H1 (cell line): Measurements from ENCODE around the gene ANKFN1. TPM values are rescaled to one million over a fixed set of nuclear protein-coding genes. Genes with fewer than 3 reads are reported as not detected.

Experiments
- CTCF ChIA-PET: fragments of 300-600 bp; sonication (Branson Sonifier 250); formaldehyde crosslinking; loops from one replicate; lab custom pipeline; 2021; ENCODE audit not compliant: partially characterized antibody; lab: Charles Lee
- POLR2A ChIA-PET: fragments of 300-600 bp; sonication (Branson Sonifier 250); formaldehyde crosslinking; loops from one replicate; lab custom pipeline; 2021; ENCODE audit warnings: inconsistent platforms; ENCODE audit not compliant: partially characterized antibody; lab: Charles Lee
- DNase-seq, 2 experiments: peaks; one replicate each; pipeline versions ENCODE4 v3.0.0 to v3.0.0-alpha.2; 2010 to 2022; ENCODE audit warnings: low spot score in 2 of 2, low read depth in 1 of 2, mixed read lengths in 1 of 2
- FAIRE-seq: peaks from 2 replicates; lab custom pipeline; 2011; peaks lifted over from hg19 to GRCh38; lab: Jason Lieb, UNC
- H2AFZ ChIP-seq: 2 replicates; pipeline ENCODE4 v1.8.1; 2012; ENCODE audit warnings: low read length, inconsistent platforms
- H2AK5ac ChIP-seq: 2 replicates; pipeline ENCODE4 v1.6.1; 2013; ENCODE audit warnings: low read depth, low read length
- H2BK120ac ChIP-seq: replicated peaks from 2 replicates; pipeline ENCODE3; 2013; ENCODE audit warnings: low read depth, low read length, inconsistent platforms
- H2BK12ac ChIP-seq: 2 replicates; pipeline ENCODE4 v1.6.1; 2013; ENCODE audit warnings: low read depth, low read length
- H2BK15ac ChIP-seq: 2 replicates; pipeline ENCODE4 v1.6.1; 2013; ENCODE audit warnings: low read length
- H2BK20ac ChIP-seq: 2 replicates; pipeline ENCODE4 v1.6.1; 2013; ENCODE audit warnings: low read length
- H2BK5ac ChIP-seq: 2 replicates; pipeline ENCODE4 v1.6.1; 2013; ENCODE audit warnings: low read depth, low read length
- H3K14ac ChIP-seq: 2 replicates; pipeline ENCODE4 v1.6.1; 2013; ENCODE audit warnings: inconsistent platforms; ENCODE audit not compliant: insufficient read length
- H3K18ac ChIP-seq: 2 replicates; pipeline ENCODE4 v1.6.1; 2013; ENCODE audit warnings: low read length; ENCODE audit errors: extremely low read depth
- H3K23ac ChIP-seq: 2 replicates; pipeline ENCODE4 v1.6.1; 2013; ENCODE audit warnings: inconsistent platforms; ENCODE audit not compliant: insufficient read length
- H3K23me2 ChIP-seq: 2 replicates; pipeline ENCODE4 v1.6.1; 2013; ENCODE audit warnings: low read depth, low read length
- H3K27ac ChIP-seq: 2 replicates; pipeline ENCODE4 v1.6.1; 2011; ENCODE audit warnings: low read depth, low read length, inconsistent platforms
- H3K27me3 ChIP-seq, 4 experiments: replicated peaks in 1 of 4; 1 replicate in 1 of 4; 2 replicates in 3 of 4; pipeline versions ENCODE4 v1.6.1 to v1.8.1; 2011 to 2013; ENCODE audit warnings: low read length in 3 of 4, mild to moderate bottlenecking in 3 of 4, inconsistent platforms in 2 of 4, mixed read lengths in 2 of 4, moderate library complexity in 1 of 4; ENCODE audit not compliant: control insufficient read depth in 3 of 4, insufficient read depth in 3 of 4; ENCODE audit errors: extremely low read depth in 1 of 4
- H3K36me3 ChIP-seq, 4 experiments: 2 replicates each; pipeline versions ENCODE4 v1.6.1 to v1.8.1; 2011 to 2013; ENCODE audit warnings: mild to moderate bottlenecking in 4 of 4, low read length in 3 of 4, moderate library complexity in 2 of 4, control low read depth in 1 of 4, inconsistent platforms in 1 of 4; ENCODE audit not compliant: insufficient read depth in 4 of 4, control insufficient read depth in 2 of 4
- H3K4ac ChIP-seq: replicated peaks from 2 replicates; pipeline ENCODE3; 2013; ENCODE audit warnings: low read length, low read depth, mixed read lengths, inconsistent platforms; ENCODE audit not compliant: insufficient read length
- H3K4me1 ChIP-seq, 4 experiments: replicated peaks in 1 of 4; 1 replicate in 1 of 4; 2 replicates in 3 of 4; pipeline versions ENCODE4 v1.6.1 to v1.8.1; 2011 to 2013; ENCODE audit warnings: low read length in 3 of 4, inconsistent platforms in 2 of 4, mixed read lengths in 1 of 4; ENCODE audit not compliant: insufficient read depth in 4 of 4, control insufficient read depth in 3 of 4
- H3K4me2 ChIP-seq, 2 experiments: 2 replicates each; pipeline versions ENCODE4 v1.6.1 to v1.8.1; 2011 to 2013; ENCODE audit warnings: low read depth in 2 of 2, low read length in 2 of 2, control low read depth in 1 of 2, inconsistent platforms in 1 of 2, mild to moderate bottlenecking in 1 of 2; ENCODE audit not compliant: insufficient read depth in 1 of 2
- H3K4me3 ChIP-seq, 4 experiments: fragments of 200-600, 300-600 bp in 1 of 4; sonication (generic), shearing (Covaris generic), sonication (Bioruptor Twin) in 1 of 4; 2 replicates each; pipeline versions ENCODE4 v1.5.1 to v1.8.1; 2011 to 2016; ENCODE audit warnings: low read length in 4 of 4, low read depth in 3 of 4, control low read depth in 2 of 4, inconsistent platforms in 2 of 4, mild to moderate bottlenecking in 2 of 4, mixed read lengths in 1 of 4, moderate library complexity in 1 of 4; ENCODE audit not compliant: insufficient read depth in 2 of 4; ENCODE audit errors: extremely low read depth in 1 of 4
- H3K56ac ChIP-seq: replicated peaks from 2 replicates; pipeline ENCODE3; 2013; ENCODE audit warnings: low read depth, mild to moderate bottlenecking, mixed read lengths, low read length, inconsistent platforms; ENCODE audit not compliant: insufficient read length
- H3K79me1 ChIP-seq: 2 replicates; pipeline ENCODE4 v1.6.1; 2013; ENCODE audit warnings: low read depth, low read length, control low read depth
- H3K79me2 ChIP-seq, 2 experiments: 2 replicates each; pipeline versions ENCODE4 v1.6.1 to v1.8.1; 2012 to 2013; ENCODE audit warnings: low read length in 2 of 2, mild to moderate bottlenecking in 2 of 2, inconsistent platforms in 1 of 2; ENCODE audit not compliant: insufficient read depth in 2 of 2, control insufficient read depth in 1 of 2
- H3K9ac ChIP-seq, 4 experiments: replicated peaks in 1 of 4; 1 replicate in 1 of 4; 2 replicates in 3 of 4; pipeline versions ENCODE4 v1.6.1 to v1.8.1; 2011 to 2013; ENCODE audit warnings: low read depth in 3 of 4, low read length in 3 of 4, control low read depth in 2 of 4, mild to moderate bottlenecking in 2 of 4, moderate library complexity in 2 of 4, inconsistent platforms in 1 of 4; ENCODE audit errors: extremely low read depth in 1 of 4
- H3K9me3 ChIP-seq, 2 experiments: 2 replicates each; pipeline versions ENCODE4 v1.6.1 to v1.8.1; 2012 to 2013; ENCODE audit warnings: mild to moderate bottlenecking in 2 of 2, moderate library complexity in 2 of 2, control low read depth in 1 of 2, inconsistent platforms in 1 of 2, low read depth in 1 of 2, low read length in 1 of 2, mixed read lengths in 1 of 2; ENCODE audit not compliant: insufficient read depth in 2 of 2
- H4K20me1 ChIP-seq, 2 experiments: replicated peaks in 1 of 2; 2 replicates each; pipeline versions ENCODE3 to v1.8.1; 2011 to 2013; ENCODE audit warnings: inconsistent platforms in 2 of 2, low read length in 2 of 2, mild to moderate bottlenecking in 1 of 2; ENCODE audit not compliant: insufficient read depth in 2 of 2, control insufficient read depth in 1 of 2
- H4K5ac ChIP-seq: 2 replicates; pipeline ENCODE4 v1.6.1; 2013; ENCODE audit warnings: low read length, low read depth, mixed read lengths, inconsistent platforms; ENCODE audit not compliant: insufficient read length
- H4K8ac ChIP-seq: 2 replicates; pipeline ENCODE4 v1.8.0; 2013; ENCODE audit warnings: mild to moderate bottlenecking, moderate library complexity, low read length, inconsistent platforms; ENCODE audit not compliant: insufficient read depth; ENCODE audit errors: extremely low read depth
- H4K91ac ChIP-seq: replicated peaks from 2 replicates; pipeline ENCODE3; 2013; ENCODE audit warnings: low read length, mixed read lengths, inconsistent platforms; ENCODE audit not compliant: insufficient read length
- CEBPB ChIP-seq: IDR thresholded peaks from 2 replicates; pipeline ENCODE4 v1.6.1; 2012; ENCODE audit warnings: low read depth, low read length
- EGR1 ChIP-seq: IDR thresholded peaks from 2 replicates; pipeline ENCODE4 v1.6.1; 2011; ENCODE audit warnings: low read depth, low read length, borderline replicate concordance
- PHF8 ChIP-seq: fragments of 200-600 bp; sonication (generic); conservative IDR thresholded peaks from 2 replicates; pipeline ENCODE4 v1.7.1; 2012; ENCODE audit warnings: low read depth, mild to moderate bottlenecking, inconsistent platforms, low read length, moderate library complexity
- POLR2A ChIP-seq, 2 experiments: IDR thresholded peaks; 1 replicate in 1 of 2; 2 replicates in 1 of 2; pipeline ENCODE4 v1.6.1; 2011; ENCODE audit warnings: low read depth in 2 of 2, low read length in 2 of 2, mild to moderate bottlenecking in 2 of 2; ENCODE audit errors: control extremely low read depth in 1 of 2
- WGBS, 2 experiments: shearing (Covaris generic) in 1 of 2; methylation state at CpG; one replicate each; pipeline versions ENCODE4 v1.1.6 to v1.1.7; 2013 to 2015; ENCODE audit warnings: low lambda C conversion rate in 2 of 2, mixed read lengths in 2 of 2, inconsistent platforms in 1 of 2, low coverage in 1 of 2, missing lambda C conversion rate in 1 of 2; ENCODE audit not compliant: insufficient replicate concordance in 2 of 2, insufficient coverage in 1 of 2, insufficient read length in 1 of 2; ENCODE audit errors: extremely low coverage in 1 of 2, missing lambda C conversion rate in 1 of 2; 5-methylcytosine and 5-hydroxymethylcytosine counted together
- polyA plus RNA-seq, 7 experiments: library from polyadenylated mRNA; depleted of rRNA in 3 of 7; stranded (reverse) in 5 of 7; unstranded in 2 of 7; fragments of >200 nt in 5 of 7; fragments of 200-250 nt in 2 of 7; gene quantifications; 1 replicate in 5 of 7; 2 replicates in 1 of 7; 4 replicates in 1 of 7; pipeline versions ENCODE4 v1.2.1 to v1.2.3, GENCODE V29; 2011 to 2013; ENCODE audit warnings: missing spikeins in 2 of 7, mixed read lengths in 2 of 7
- total RNA-seq: library from RNA; stranded (reverse); fragmentation: NEBNext Ultra II Directional; extraction: Animal tissue kit (Norgen Biotek cat#: 25700); gene quantifications from 2 replicates; pipeline ENCODE4 v1.2.1, GENCODE V29; 2021
- TF ChIP-seq, protein P1 (sequence below): IDR thresholded peaks from 2 replicates; pipeline ENCODE4 v1.6.1; 2011; ENCODE audit warnings: low read length, improper control_type of control experiment

Gene ANKFN1
- total and polyA plus RNA-seq, 2 of the 8 experiments (the other 6 are each of a cell fraction or from before 2014, with no cell fraction given), result not detected

DNA sequence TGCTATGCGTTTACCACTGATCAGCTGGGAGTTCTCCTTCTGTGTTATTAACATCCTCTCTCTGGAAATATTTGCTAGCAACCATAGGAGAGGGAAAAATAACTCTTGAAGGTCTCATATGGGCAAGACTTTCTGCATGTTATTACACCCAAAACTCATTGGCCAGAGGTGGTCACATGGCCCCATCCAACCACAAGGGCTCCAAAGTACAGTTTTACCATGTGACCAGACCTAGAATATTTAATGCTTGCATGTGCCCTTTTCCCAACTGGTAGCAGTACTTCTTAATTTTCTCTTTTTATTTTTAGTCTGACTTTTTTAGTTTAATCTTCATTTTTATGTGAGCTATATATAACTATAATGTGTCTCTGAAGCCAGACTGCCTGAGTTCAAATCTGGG, 299.2 kb downstream of the ANKFN1 start:
- ChIA-PET POLR2A (no interaction called here), CTCF (no interaction called here)
- H2BK5ac ChIP-seq, result no peak overlapping the region
- H3K4ac ChIP-seq, result no peak overlapping the region
- no peak overlapping the region for H4K5ac ChIP-seq
- TF ChIP-seq, protein P1, sequence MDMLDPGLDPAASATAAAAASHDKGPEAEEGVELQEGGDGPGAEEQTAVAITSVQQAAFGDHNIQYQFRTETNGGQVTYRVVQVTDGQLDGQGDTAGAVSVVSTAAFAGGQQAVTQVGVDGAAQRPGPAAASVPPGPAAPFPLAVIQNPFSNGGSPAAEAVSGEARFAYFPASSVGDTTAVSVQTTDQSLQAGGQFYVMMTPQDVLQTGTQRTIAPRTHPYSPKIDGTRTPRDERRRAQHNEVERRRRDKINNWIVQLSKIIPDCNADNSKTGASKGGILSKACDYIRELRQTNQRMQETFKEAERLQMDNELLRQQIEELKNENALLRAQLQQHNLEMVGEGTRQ, result 0 out of 2 replicates have a peak, but pooled peaks have one; percentile 12
- no peak for TF ChIP-seq PHF8
- TF ChIP-seq CEBPB, result no peak
- TF ChIP-seq EGR1, result no peak
- no peak for TF ChIP-seq POLR2A (IDR thresholded peaks at IDR 0.05; ENCODE audit: control extremely low read depth in 1 of 2, low read depth in 2 of 2, low read length in 2 of 2)
- no peak overlapping the region for H2BK12ac ChIP-seq
- H2BK120ac ChIP-seq, result no peak overlapping the region
- H3K4me2 ChIP-seq, result no peak overlapping the region
- no peak overlapping the region for H3K4me3 ChIP-seq
- no peak overlapping the region for H2BK20ac ChIP-seq
- H3K23ac ChIP-seq, result no peak overlapping the region
- H3K27me3 ChIP-seq, result no peaks in the 10 kb centered on the region
- no peak overlapping the region for H3K18ac ChIP-seq
- H3K23me2 ChIP-seq, result no peaks in the 10 kb centered on the region
- H4K8ac ChIP-seq, result no peak overlapping the region
- peaks cover 0 to 2% of the 10 kb centered on the region in 2 experiments for H4K20me1 ChIP-seq
- no peak overlapping the region for H3K9ac ChIP-seq
- no peak overlapping the region for H3K14ac ChIP-seq
- 93% methylated on average over 1 of the region's 1 CpG; no CpG with 5 or more reads in 1 of the 2 experiments for WGBS, 2 experiments
- H2AFZ ChIP-seq, result no peak overlapping the region
- FAIRE-seq (no peak), DNase-seq (no peak)
- H2AK5ac ChIP-seq, result no peak overlapping the region
- H4K91ac ChIP-seq, result no peak overlapping the region
- no peak overlapping the region for H3K27ac ChIP-seq
- H3K56ac ChIP-seq, result no peak overlapping the region
- no peaks in the 10 kb centered on the region for H3K9me3 ChIP-seq
- no peaks in the 10 kb centered on the region for H3K36me3 ChIP-seq
- H3K79me1 ChIP-seq, result no peaks in the 10 kb centered on the region
- H2BK15ac ChIP-seq, result no peak overlapping the region
- H3K4me1 ChIP-seq, result no peaks in the 10 kb centered on the region
- H3K79me2 ChIP-seq, result no peaks in the 10 kb centered on the region
